SW 1271 (cell line): ENCODE results near the gene SLC66A2.
"Not testable (repeated sequence)": the region's sequence is repeated elsewhere in the genome, so short reads cannot be mapped to it uniquely, and the experiment has no call there.

Experiments
- DNase-seq, 2 experiments: peaks; one replicate each; lab custom pipeline; 2025; lab: John Stamatoyannopoulos, UW

SLC66A2 gene

GRCh38 chr18:79971211-79971952 is 19.9 kb upstream of the SLC66A2 start:
- DNase-seq: no peak

GRCh38 chr18:79970419-79971133 is 19.1 kb upstream of the SLC66A2 start:
- no peak for DNase-seq

- peak; percentile 46 to 71 for DNase-seq
These were observed 13.9 kb upstream of the SLC66A2 start for GRCh38 chr18:79965119-79965902.

GRCh38 chr18:79964330-79965118 is 13.1 kb upstream of the SLC66A2 start, which contains the start of gene HSBP1L1:
TSS of gene HSBP1L1 (plus strand) at chr18:79964643. CDS start at chr18:79964736, 93 bp downstream.
- DNase-seq: peak; percentile 46 to 51

- no peak for DNase-seq
These were observed 12.3 kb upstream of the SLC66A2 start for GRCh38 chr18:79963658-79964329.

GRCh38 chr18:79962835-79963657 is 11.6 kb upstream of the SLC66A2 start:
- DNase-seq: no peak

- no peak for DNase-seq
These were observed 10.9 kb upstream of the SLC66A2 start for GRCh38 chr18:79962311-79962710.

GRCh38 chr18:79961527-79962291 is 10.3 kb upstream of the SLC66A2 start:
- no peak for DNase-seq

GRCh38 chr18:79960921-79961526 is 9.6 kb upstream of the SLC66A2 start:
- DNase-seq: no peak

GRCh38 chr18:79960161-79960801 is 8.8 kb upstream of the SLC66A2 start:
- not testable (repeated sequence) for DNase-seq

GRCh38 chr18:79958981-79959380 is 7.5 kb upstream of the SLC66A2 start:
- DNase-seq: no peak

GRCh38 chr18:79956276-79956675 is 4.8 kb upstream of the SLC66A2 start:
- no peak for DNase-seq

GRCh38 chr18:79955302-79956075 is 4.0 kb upstream of the SLC66A2 start:
- DNase-seq: no peak

GRCh38 chr18:79954791-79955190 is 3.3 kb upstream of the SLC66A2 start:
- no peak for DNase-seq

GRCh38 chr18:79953971-79954651 is 2.7 kb upstream of the SLC66A2 start:
- DNase-seq: no peak

- no peak for DNase-seq
These were observed 1.6 kb upstream of the SLC66A2 start for GRCh38 chr18:79952996-79953559.

GRCh38 chr18:79952456-79952995 is 1.1 kb upstream of the SLC66A2 start:
- no peak for DNase-seq
